GM19395 (cell line): ENCODE measurements around the gene TNFRSF4.
"Not testable (repeated sequence)": the region's sequence is repeated elsewhere in the genome, so short reads cannot be mapped to it uniquely, and the experiment has no call there.

Experiments used
- ATAC-seq: cut with Tn5 transposase; IDR thresholded peaks from one replicate; pipeline ENCODE4 v1.9.1; 2021; ENCODE audit warnings: mild to moderate bottlenecking, moderate library complexity; ENCODE audit not compliant: unreplicated experiment

TNFRSF4 gene

DNA sequence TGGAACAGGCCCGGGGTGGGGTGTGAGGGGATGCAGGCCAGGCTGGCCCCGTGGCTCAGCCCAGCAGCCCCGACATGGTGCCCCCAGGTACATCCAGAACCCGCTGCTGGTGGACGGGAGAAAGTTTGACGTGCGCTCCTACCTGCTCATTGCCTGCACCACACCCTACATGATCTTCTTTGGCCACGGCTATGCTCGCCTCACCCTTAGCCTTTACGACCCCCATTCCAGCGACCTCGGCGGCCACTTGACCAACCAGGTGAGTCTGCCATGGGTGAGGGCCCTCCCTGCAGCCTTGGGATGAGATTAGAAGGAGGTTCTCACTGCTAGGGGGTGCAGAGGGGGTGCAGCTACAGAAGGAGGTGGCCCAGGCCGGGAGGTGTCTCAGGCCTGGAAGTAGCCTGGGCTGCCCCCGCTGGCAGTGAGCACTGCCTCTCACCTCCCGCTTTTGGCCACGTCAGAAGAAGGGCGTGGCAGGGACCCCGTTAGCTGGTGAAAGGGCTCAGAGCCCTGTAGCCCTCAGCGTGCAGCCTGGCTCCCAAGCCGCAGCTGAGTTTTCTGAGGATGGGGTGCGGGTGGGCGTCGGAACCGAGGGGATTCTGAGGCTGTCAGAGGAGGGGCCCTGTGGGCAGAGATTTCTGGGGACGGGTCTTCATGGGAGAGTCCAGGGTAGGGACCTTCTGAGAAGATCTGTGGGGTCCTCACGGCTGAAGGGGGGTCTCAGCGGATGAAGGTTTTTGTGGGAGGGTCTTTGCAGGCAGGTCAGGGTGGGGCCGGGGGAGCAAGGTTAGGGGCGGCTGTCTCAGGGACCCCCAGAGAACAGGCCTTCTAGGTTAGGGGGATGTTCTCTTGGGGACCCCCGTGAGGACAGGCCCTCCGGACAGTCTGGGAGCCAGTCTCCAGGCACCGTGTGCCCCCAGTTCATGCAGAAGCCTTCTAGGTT is 29.8 kb downstream of the TNFRSF4 start:
- no peak for ATAC-seq

DNA sequence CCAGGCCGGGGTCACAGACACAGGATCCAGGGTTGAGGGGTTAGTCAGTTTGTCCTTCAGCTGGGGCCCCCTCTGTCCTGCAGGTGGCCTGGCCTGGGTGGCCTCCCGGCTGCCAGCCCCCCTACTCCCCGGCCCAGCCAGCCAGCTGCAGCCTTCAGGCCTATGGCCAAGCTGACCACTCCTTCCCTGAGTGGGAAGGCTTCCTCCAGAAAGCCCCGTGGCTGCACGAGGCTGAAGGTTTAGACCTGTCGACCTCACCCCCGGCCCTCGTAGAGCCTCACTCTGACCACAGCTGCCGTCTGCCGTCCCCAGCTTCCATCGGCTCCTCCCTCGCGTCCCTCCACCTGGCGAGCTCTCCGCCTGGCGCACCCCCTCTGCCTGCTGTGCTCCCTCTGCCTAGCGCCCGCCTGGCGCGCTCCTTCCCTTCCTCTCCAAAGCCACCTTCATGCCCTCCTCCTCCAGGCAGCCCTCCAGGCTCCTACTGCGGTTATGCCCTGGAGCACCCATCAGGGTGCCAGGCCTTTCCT is 30.7 kb downstream of the TNFRSF4 start:
- no peak for ATAC-seq

DNA sequence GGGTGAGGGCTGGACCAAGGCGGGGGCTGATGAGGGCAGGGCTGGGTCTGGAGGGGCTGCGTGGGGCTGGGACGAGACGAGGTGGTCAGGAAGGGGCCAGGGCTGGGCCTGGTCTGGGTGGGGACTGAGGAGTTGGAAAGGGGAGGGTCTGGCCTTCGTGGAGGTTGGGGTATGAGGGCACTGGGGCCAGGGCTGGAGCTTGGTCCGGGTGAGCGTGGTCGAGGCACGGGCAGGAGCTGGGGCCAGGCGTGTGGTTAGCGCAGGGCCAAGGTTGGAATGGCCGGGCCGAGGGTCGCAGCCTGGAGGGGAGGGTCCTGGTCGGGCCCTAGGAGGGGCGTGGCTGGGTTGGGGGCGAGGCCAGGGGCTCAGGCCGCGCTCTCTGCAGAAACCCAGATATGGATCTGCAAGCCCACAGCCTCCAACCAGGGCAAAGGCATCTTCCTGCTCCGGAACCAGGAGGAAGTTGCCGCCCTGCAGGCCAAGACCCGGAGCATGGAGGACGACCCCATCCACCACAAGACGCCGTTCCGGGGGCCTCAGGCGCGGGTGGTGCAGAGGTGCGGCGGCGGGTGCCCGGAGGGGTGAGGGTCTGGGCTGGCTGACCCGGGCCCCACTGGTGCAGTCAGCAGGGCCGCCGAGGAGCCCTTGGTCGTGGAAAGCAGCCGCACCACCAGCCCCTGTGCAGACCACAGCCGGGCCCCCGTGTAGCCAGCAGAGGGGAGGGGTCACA is 31.3 kb downstream of the TNFRSF4 start:
- no peak for ATAC-seq

DNA sequence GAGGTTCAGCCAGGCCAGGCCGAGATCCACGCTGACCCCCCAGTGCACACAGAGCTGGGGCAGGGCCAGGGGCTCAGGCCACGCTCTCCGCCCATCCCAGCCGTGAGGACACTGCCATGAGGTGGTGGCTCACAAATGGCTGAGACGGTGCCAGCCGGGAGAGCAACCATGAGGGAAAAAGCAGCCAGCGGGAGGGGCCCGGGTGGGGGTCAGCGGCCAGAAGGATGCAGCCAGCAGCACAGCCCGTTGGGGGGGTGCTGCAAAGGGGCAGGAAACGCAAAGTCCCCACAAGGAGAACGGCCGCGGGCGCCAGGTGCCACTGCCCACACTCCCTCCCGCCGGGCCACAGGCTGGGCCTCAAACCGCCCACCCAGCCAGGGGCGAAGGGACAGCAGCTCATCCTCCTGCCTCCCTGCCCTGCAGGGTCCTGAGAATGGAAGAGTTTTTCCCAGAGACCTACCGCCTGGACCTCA is 32.0 kb downstream of the TNFRSF4 start:
- ATAC-seq, result no peak

DNA sequence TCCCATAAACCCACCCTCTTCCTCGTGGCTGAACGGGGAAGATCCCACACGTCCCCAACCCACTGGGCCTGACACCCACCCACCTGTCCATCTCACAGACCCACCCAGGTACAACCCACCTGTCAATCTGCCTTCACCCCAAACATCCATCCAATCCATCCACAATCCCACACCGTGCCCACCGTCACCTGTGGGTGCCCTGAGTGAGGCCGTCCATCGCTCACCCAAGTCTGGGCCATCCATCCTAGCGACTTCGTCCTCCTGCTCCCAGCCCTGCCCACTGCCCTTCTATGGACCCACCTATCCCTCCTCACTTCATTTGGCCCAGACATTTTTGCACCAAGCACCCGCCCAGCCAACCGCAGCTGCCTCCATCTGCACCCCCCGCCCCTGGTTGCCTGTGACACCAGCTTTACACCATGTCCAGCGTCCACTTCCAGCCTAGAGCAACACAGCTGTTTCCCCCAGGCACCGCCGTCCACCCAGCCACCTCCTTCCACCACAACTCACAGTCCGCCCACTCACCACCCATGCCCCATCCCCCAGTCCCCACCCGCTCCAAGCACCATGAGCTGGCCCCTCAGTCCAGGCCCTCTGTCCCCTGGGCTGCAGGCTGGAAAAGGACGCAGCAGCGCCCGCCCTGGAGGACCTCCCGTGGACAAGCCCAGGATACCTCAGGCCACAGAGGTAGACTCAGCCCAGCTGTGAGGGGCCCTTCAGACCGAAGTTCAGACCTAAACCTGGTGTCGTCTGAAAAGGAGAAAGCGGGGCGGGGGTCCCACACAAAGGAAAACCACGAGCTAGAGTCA is 32.6 kb downstream of the TNFRSF4 start:
- no peak for ATAC-seq

DNA sequence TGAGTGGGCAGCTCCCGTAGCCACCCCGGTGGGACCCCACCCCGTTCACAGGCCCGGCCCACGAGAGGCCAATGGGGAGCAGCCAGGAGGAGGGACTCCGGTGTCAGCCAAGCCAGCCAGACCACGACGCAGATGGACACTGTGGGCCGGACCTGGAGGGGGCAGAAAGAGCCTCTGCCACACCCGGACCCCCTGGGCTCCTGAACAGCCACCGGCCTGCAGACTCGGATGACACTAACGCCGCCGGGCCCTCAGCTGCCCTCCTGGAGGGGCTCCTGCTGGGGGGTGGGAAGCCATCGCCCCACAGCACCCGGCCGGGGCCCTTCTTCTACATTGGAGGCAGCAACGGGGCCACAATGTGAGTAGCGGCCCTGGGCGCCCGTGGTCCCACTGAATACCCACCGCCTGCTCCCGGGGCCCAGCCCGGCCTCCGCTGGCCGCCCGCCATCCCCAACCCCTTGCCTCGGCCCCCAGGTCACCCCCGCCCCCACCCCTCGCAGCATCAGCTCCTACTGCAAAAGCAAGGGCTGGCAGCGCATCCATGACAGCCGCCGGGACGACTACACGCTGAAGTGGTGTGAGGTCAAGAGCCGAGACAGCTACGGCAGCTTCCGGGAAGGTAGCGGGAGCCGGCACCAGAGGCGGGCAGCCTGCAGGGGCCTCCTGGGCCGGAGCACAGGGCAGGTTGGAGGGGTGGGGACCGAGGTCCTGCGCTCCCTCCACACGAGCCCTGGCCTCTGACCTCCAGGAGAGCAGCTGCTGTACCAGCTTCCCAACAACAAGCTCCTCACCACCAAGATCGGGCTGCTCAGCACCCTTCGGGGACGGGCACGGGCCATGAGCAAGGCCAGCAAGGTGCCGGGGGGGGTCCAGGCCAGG is 33.7 kb downstream of the TNFRSF4 start:
- ATAC-seq, result no peak

DNA sequence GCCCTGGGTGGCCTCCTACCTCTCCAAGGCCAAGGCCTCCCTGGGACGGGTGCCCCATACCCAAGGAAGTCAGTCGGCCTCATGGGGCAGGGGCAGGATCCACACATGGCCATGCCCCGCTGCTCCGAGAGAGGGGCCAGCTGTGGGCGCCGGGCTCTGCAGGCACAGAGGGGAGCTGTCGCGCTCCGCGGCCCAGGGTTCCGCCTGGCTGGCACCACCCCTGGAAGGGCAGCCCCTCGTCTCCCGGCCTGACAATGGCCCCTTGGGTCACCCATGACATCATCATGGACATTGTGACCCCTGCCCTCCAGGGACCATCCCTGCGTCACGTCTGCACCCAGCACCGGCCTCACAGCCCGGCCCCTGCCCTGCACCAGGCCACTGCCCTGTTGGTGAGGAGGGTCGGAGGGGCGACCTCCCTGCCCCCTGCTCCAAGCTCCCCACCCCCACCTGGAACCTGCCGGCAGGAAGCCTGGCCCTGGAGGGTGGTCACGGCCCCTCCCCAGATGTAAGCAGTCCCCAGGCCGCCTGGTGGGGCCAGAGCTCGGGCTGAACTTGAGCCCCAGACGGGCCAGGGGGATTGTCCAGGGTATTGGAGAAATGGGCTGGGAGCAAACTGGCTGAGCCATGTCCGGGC is 34.5 kb downstream of the TNFRSF4 start:
- ATAC-seq, result no peak

DNA sequence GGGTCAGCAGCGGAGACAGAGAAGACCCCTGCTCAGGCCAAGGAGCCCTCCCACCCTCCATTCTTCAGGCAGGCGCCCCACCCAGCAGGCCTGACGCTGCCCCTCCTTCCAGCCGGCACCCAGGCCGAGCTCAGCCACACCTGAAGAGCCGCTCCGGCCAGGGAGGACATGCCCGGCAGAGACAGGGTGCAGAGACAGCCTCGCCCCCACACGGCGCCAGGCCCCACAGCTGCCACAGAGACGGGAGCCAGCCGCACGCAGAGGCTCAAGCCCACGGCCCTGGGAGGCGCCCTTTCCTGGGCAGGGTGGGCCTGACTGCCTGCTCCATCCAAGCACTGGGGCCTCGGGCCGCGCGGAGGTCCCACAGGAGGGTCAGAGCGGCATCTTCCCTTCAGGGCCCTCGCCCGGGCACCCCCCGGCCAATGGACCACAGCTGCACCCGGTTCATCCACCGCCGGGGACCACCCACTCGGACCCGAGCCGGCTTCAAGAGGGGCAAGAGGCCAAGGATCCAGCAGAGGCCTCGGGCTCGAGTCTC is 35.1 kb downstream of the TNFRSF4 start:
- no peak for ATAC-seq

DNA sequence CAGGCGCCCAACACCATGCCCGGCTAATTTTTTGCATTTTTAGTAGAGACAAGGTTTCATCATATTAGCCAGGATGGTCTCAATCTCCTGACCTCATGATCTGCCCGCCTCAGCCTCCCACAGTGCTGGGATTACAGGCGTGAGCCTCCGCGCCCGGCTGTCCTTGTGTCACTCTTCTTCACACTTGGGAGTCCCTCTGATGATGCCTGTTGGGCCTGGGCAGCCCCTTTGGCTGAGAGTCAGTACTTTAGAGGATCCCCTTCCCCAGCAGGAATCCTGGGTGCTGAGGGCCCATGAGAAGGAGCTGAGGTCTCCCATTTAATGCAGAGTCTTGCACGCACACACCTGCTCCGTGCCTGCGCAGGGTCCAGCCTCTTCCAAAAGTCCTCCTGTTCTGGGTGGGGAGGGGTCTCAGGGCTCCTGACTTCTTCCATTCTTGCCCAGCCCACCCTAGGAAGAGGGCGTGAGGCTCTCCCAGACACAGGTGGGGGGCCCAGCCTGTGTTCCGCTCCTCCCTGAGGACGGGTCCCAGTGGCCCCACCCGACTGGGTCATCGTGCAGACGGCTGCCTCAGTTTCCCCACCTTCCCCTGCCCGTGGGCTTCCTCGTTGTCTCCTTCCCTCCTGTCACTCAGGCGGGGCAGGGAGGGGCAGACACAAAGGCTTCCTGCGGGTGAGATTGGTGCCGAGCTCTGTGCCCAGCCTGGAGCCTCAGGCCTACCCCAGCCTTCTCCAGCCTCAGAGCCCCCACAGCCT is 36.3 kb downstream of the TNFRSF4 start:
- ATAC-seq, result no peak

DNA sequence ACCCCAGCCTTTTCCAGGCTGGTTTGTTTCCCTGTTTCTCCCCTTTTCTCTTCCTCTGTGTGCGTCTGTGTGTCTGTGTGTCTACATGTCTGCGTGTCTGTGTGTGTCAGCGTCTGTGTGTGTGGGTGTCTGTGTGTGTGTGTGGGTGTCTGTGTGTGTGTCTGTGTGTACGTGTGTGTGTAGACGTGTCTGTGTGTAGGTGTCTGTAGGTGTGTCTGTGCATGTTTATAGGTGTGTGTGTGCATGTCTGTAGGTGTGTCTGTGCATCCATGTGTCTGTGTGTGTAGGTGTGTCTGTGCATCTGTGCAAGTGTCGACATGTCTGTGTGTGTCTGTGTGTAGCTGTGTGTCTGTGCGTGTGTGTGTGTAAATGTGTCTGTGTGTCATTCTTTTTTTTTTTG is 37.0 kb downstream of the TNFRSF4 start:
- no peak for ATAC-seq

DNA sequence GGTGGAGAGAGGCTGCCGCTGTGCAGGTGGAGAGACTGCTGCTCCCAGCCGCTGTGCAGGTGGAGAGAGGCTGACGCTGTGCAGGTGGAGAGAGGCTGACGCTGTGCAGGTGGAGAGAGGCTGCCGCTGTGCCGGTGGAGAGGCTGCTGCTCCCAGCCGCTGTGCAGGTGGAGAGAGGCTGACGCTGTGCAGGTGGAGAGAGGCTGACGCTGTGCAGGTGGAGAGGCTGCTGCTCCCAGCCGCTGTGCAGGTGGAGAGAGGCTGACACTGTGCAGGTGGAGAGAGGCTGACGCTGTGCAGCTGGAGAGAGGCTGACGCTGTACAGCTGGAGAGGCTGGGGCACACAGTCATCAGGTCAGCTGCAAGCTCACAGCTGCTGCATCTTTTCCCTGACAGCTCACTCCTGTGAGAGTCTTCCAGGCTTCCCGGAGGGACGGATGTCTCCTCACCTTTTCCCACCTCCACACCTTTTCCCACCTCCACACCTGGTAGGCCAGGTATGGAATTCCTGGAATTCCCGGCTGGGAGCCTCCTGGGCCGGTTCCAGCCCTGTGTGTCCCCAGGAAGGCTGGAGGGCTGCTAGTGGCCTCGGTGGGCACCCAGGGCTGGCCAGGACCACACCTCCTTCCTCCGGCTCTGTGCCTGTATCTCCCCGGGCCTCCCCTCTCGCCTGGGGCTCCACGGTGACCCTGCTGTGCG is 37.7 kb downstream of the TNFRSF4 start:
- ATAC-seq, result not testable (repeated sequence)

DNA sequence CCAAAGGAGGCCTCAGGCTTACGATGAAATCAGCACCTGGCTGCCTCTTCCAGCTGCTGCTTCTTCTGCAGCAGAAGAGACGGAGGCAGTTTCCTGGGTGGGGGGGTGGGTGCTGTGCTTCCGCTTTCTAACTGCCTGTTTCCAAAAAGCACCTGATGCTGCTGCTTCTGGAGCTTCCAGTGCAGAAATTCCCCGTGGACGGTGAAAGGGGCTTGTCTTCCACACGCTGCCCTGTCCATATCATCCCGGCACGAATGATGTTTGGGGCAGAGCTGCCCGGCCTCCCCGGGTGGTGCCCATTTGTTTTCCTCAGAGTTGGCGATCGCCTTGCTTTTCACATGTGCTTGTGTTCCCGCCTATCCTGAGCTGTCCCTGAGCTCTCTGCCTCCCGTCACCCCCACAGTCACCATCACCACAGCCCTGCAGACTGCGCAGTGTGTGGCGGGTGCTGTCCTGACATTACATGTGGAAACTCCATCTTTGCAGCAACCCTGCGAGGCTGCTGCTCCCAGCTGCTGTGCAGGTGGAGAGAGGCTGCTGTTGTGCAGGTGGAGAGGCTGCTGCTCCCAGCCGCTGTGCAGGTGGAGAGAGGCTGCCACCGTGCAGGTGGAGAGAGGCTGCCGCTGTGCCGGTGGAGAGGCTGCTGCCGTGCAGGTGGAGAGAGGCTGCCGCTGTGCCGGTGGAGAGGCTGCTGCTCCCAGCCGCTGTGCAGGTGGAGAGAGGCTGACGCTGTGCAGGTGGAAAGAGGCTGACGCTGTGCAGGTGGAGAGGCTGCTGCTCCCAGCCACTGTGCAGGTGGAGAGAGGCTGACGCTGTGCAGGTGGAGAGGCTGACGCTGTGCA is 38.5 kb downstream of the TNFRSF4 start:
- no peak for ATAC-seq

DNA sequence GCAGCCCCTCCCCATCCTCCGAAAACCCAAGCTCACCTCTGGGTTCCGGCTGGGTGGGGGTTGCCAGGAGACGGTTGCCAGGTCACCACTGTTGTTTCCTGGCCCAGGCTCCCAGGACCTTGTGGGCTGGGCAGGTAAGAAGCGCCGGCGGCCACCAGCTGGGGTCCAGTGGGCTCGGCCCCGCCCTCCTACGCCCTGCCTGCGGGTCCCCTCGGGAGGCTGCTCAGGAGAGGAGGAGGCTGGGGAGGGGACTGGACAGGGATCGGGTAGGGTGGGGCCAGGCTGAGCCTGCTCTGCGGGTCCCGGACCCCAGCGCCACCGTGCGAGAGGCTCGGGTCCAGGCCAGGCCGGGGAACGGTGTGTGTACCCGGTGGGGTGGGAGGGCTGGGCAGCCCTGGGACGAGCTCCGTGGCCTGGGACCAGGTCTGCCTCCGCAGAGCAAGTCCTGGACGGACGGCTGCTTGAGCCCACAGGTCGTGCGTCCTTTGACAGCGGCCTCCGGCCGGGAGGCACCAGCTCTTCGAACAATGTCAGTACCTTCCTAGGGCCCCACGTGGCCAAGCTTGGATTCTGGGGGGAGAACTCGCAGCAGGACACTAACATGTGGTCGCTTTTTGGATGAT is 40.0 kb downstream of the TNFRSF4 start, which contains the start of gene TTLL10:
Gene TTLL10 (plus strand): TSS at position 88 of the 623 bp plus-strand sequence. CDS start 5,336 bp downstream, outside the sequence.
- no peak for ATAC-seq

DNA sequence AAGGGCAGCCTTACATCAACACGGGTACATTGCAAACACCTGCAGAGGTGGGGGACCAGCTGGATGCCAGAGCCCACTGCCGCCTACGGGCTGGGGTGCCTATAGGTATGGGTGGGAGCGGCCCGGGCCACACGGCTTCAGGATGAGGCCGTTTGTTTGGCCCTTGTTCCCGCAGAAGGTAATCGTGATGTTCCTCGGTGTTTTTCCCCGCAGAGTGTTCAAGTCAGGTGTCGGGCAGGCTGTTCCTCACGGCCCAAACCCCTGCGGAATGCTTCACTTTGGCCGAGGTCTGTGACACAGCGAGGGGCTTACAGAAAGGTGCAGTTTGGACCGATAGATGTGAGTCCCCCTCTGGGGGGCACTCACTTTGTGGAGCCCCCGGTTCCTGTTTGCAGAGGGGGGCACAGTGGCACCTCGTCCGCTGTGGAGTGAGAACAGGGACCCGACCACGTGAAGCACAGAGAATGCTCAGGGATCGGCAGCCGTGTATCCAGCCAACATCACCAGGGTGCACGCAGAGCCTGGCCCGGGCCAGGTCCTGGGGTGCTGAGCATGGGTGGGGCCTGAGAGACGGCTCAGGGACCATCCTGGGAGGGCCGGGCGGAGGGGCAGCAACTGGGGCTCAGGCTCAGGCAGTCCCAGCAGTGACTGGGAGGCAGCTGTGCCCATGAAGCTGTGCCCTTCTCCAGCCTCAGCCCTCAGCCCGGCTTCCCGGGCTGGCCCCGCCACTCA is 40.7 kb downstream of the TNFRSF4 start:
- no peak for ATAC-seq

DNA sequence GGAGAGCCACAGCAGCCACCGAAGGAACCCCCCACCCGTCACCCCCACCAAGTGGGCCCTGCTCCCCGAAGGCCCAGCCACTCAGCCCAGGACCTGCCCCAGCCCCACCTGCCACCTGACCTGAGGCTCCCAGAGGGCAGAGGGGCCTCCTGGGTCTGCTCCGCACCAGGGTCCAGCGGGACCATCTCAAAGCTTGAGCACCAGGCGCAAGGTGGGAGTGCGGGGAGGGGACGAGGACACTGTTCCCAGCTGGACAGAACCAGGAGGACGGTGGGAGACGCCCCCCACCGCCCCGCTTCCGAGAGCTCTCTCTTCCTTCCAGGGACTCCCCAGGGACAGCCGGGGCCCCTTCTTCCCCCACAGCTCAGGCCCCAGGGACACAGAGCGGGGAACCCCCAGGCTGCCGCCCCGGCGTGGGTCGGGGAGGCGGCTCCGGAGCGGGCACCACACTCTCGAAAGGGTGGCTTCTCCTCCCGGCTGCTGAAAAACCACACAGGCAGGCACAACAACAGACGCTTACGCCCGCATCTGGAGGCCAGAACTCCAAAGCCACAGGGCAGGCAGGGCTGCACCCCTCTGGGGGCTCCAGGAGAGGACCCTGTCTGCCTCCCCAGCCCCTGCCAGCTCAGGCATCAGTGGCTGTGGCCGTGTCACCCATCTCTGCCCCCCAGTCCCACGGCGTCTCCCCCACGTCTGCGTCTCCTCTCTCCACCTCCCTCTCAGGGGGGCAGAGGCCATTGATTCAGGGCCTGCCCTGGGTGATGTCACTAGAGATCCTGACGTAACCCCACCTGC is 42.2 kb downstream of the TNFRSF4 start:
- no peak for ATAC-seq
